Thoracic aorta (tissue), 2 donors: ENCODE measurements around the gene SERAC1. TPM values are rescaled to one million over a fixed set of nuclear protein-coding genes. Genes with fewer than 3 reads are reported as not detected.

ENCODE experiments used
- ATAC-seq: fragments of 150-250 bp; one replicate; pipeline ENCODE4 v1.8.0; 2017; ENCODE audit warnings: low read depth; ENCODE audit not compliant: insufficient number of reproducible peaks, low FRiP score
- DNase-seq: peaks from one replicate; pipeline ENCODE4 v3.0.0-alpha.2; 2020; ENCODE audit warnings: low spot score
- H3K27ac ChIP-seq, 2 donors: fragments of 200-600 bp; sonication (generic); 1 replicate in 1 of 2; 2 replicates in 1 of 2; pipeline ENCODE4 v1.5.1; 2016; ENCODE audit warnings: mild to moderate bottlenecking in 2 of 2, moderate library complexity in 2 of 2
- H3K27me3 ChIP-seq: fragments of 200-600 bp; sonication (generic); replicated peaks from 2 replicates; pipeline ENCODE4 v1.6.0; 2016; ENCODE audit warnings: mild to moderate bottlenecking; ENCODE audit not compliant: insufficient read depth
- H3K36me3 ChIP-seq: fragments of 200-600 bp; sonication (generic); one replicate; pipeline ENCODE4 v1.5.1; 2016
- H3K4me1 ChIP-seq, 2 donors: fragments of 200-600 bp; sonication (generic); 1 replicate in 1 of 2; 2 replicates in 1 of 2; pipeline versions ENCODE4 v1.5.1 to v1.6.0; 2016; ENCODE audit warnings: low read depth in 2 of 2, mild to moderate bottlenecking in 1 of 2; ENCODE audit not compliant: control insufficient read depth in 1 of 2
- H3K4me3 ChIP-seq: fragments of 200-600 bp; sonication (generic); 2 replicates; pipeline ENCODE4 v1.5.1; 2016; ENCODE audit warnings: mild to moderate bottlenecking
- H3K9me3 ChIP-seq: fragments of 200-600 bp; sonication (generic); 2 replicates; pipeline ENCODE4 v1.5.1; 2016
- total RNA-seq, 2 donors: library from RNA; depleted of rRNA; stranded (reverse); fragments of >200 nt; gene quantifications; one replicate each; pipeline versions ENCODE4 v1.1.0 to v1.2.3, GENCODE V29; 2016
- TF ChIP-seq, protein P1 (sequence below): fragments of 200-600 bp; sonication (generic); IDR thresholded peaks from one replicate; pipeline ENCODE4 v1.5.1; 2019; ENCODE audit warnings: antibody characterized with exemption

Gene SERAC1
- total RNA-seq, 2 donors from 2014 or later: 16.5 to 21.8 TPM

DNA sequence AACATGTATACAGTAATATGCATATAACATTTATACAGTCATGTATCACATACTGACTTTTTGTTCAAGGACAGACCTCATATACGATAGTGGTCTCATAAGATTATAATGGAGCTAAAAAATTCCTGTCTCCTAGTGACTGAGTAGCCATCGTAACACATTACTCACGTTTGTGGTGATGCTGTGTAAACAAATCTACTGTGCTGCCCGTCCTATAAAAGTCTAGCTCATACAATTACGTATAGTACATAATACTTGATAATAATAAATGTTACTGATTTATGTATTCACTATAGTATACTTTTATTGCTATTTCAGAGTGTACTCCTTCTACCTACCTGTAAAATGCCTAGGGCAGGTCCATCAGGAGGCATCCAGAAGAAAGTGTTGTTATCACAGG, 17.4 kb downstream of the SERAC1 start:
- DNase-seq (no peak), ATAC-seq (no peak)
- no peak overlapping the region for H3K27ac ChIP-seq
- no peak overlapping the region for H3K4me3 ChIP-seq
- H3K36me3 ChIP-seq: peaks cover 13% of the 10 kb centered on the region
- H3K27me3 ChIP-seq: no peaks in the 10 kb centered on the region
- TF ChIP-seq, protein P1, sequence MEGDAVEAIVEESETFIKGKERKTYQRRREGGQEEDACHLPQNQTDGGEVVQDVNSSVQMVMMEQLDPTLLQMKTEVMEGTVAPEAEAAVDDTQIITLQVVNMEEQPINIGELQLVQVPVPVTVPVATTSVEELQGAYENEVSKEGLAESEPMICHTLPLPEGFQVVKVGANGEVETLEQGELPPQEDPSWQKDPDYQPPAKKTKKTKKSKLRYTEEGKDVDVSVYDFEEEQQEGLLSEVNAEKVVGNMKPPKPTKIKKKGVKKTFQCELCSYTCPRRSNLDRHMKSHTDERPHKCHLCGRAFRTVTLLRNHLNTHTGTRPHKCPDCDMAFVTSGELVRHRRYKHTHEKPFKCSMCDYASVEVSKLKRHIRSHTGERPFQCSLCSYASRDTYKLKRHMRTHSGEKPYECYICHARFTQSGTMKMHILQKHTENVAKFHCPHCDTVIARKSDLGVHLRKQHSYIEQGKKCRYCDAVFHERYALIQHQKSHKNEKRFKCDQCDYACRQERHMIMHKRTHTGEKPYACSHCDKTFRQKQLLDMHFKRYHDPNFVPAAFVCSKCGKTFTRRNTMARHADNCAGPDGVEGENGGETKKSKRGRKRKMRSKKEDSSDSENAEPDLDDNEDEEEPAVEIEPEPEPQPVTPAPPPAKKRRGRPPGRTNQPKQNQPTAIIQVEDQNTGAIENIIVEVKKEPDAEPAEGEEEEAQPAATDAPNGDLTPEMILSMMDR: no peak
- H3K4me1 ChIP-seq: no peaks in the 10 kb centered on the region
- H3K9me3 ChIP-seq: no peaks in the 10 kb centered on the region

DNA sequence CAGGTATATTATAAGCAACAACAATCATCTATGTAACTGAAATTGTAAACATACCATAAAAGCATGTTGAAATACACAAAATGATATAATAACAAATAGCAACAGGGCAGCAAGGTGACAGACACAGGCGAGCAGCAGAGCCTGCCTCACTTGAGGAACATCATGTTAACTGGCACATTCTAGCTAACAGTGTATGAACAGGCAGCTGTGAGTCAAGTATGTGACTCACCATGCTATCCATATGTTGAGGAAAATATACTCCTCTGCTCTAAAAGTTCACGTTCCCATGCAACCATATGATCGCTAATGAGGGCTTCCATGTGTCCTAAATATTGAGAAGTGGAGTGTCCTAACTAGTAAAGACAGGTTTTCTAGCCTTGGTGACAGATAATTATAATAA, 18.4 kb downstream of the SERAC1 start:
- TF ChIP-seq, protein P1: no peak
- Histone ChIP-seq H3K27ac (no peak overlapping the region), H3K4me1 (no peaks in the 10 kb centered on the region), H3K9me3 (no peaks in the 10 kb centered on the region), H3K27me3 (no peaks in the 10 kb centered on the region), H3K4me3 (no peak overlapping the region), H3K36me3 (peaks cover 13% of the 10 kb centered on the region)
- ATAC-seq (no peak), DNase-seq (no peak)

DNA sequence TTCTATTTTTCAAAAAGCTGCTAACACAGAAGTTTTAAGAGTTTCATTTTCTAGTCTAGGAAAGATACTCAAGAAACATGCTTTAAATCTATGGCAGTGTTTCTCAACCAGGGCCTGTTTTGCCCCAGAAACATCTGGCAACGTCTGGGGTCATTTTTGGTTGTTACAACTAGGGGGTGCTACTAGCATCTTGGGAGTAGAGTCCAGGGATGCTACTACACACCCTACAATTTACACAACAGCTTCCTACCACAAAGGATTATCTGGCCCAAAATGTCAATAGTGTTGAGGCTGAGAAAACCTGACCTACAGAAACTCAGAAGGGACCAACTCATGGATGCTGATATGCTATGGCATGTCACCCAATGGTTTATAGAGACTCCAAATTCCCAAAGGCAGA, 24.4 kb downstream of the SERAC1 start:
- Histone ChIP-seq H3K27ac (no peak overlapping the region), H3K36me3 (peaks cover 14% of the 10 kb centered on the region), H3K9me3 (no peaks in the 10 kb centered on the region), H3K4me3 (no peak overlapping the region), H3K27me3 (no peaks in the 10 kb centered on the region), H3K4me1 (no peaks in the 10 kb centered on the region)
- TF ChIP-seq, protein P1: no peak
- DNase-seq (no peak), ATAC-seq (no peak)

DNA sequence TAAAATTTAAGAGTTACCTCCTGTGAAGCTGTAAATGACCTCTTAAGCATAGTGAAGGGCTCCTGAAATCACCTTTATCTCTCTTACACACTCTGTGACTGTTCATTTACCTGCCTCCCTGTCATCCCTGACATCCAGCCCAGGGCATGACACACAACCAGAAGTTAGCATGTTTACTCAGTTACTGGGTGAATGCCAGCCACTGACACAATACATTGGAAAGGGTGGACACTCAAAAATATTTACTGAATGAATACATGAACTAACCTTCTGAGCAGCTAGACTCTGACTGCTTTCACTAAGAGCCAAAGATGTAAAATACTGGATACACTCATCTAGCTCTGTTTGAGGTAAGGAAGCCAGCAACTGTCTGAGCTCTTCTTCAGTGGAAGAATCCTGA, 25.3 kb downstream of the SERAC1 start:
- H3K36me3 ChIP-seq: peaks cover 16% of the 10 kb centered on the region
- H3K9me3 ChIP-seq: no peaks in the 10 kb centered on the region
- DNase-seq: no peak
- H3K27ac ChIP-seq: no peak overlapping the region
- no peaks in the 10 kb centered on the region for H3K4me1 ChIP-seq
- ATAC-seq: no peak
- no peak overlapping the region for H3K4me3 ChIP-seq
- TF ChIP-seq, protein P1: no peak
- no peaks in the 10 kb centered on the region for H3K27me3 ChIP-seq

DNA sequence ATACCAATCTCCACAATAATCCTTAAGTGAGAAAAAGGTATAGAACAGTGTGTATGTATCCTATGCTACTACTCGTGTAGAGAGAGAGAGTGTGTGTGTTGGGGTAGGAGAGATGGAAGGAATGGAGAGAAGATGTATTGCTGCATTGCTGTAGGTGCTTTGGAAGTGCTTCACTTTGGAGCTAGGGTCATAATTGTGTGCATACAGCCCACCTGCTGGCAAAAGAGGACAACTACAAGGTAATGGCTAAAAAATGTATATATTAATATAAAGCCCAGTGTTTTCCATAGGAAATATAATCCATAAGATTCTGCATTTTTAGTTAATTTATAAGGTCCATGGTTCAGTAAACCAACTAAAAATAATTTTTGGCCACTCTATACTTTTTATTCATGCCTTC, 36.1 kb downstream of the SERAC1 start:
- Histone ChIP-seq H3K9me3 (no peaks in the 10 kb centered on the region), H3K27me3 (no peaks in the 10 kb centered on the region), H3K27ac (no peak overlapping the region), H3K4me1 (no peaks in the 10 kb centered on the region), H3K36me3 (peaks cover under 1% of the 10 kb centered on the region), H3K4me3 (no peak overlapping the region)
- TF ChIP-seq, protein P1: no peak
- ATAC-seq (no peak), DNase-seq (no peak)
